Activated CD8-positive, alpha-beta T cell treated with anti-CD3 and anti-CD28 coated beads for 36 hours (primary cell): Measurements from ENCODE around the gene HIF1AN. TPM values are rescaled to one million over a fixed set of nuclear protein-coding genes. Genes with fewer than 3 reads are reported as not detected.
"Not testable (repeated sequence)": the region's sequence is repeated elsewhere in the genome, so short reads cannot be mapped to it uniquely, and the experiment has no call there.

Source experiments
- ATAC-seq: fragments of 200-7000 bp; cut with Tn5 transposase; one replicate; pipeline ENCODE4 v1.10.0; 2021; ENCODE audit warnings: mild to moderate bottlenecking, moderate library complexity
- CTCF ChIA-PET: fragments of 350-600 bp; sonication (Branson Sonifier 250); formaldehyde crosslinking; loops from one replicate; lab custom pipeline; 2021; ENCODE audit warnings: antibody characterized with exemption; lab: Charles Lee
- POLR2A ChIA-PET: fragments of 350-600 bp; sonication (Branson Sonifier 250); formaldehyde crosslinking; loops from one replicate; lab custom pipeline; 2021; ENCODE audit warnings: antibody characterized with exemption; lab: Charles Lee
- DNase-seq: peaks from one replicate; pipeline ENCODE4 v3.0.0-alpha.2; 2020
- H3K27ac Mint-ChIP-seq: one replicate; pipeline ENCODE4 v1.8.0; 2021; ENCODE audit warnings: mild to moderate bottlenecking, mixed read lengths
- H3K27me3 Mint-ChIP-seq: one replicate; pipeline ENCODE4 v1.8.0; 2021; ENCODE audit warnings: mixed read lengths
- H3K36me3 Mint-ChIP-seq: one replicate; pipeline ENCODE4 v1.8.0; 2021; ENCODE audit warnings: low read depth, mixed read lengths
- H3K4me1 Mint-ChIP-seq: one replicate; pipeline ENCODE4 v1.8.0; 2021; ENCODE audit warnings: low read depth, mixed read lengths
- H3K4me3 Mint-ChIP-seq: one replicate; pipeline ENCODE4 v1.8.0; 2021; ENCODE audit warnings: mild to moderate bottlenecking, moderate library complexity, mixed read lengths
- H3K9me3 Mint-ChIP-seq: one replicate; pipeline ENCODE4 v1.8.0; 2021; ENCODE audit warnings: mixed read lengths
- intact Hi-C: fragments of 100-400 bp; cut with micrococcal nuclease; formaldehyde crosslinking; loops from one replicate; pipeline ENCODE4 v1.10.0; 2022
- total RNA-seq, 2 experiments: library from RNA; stranded (reverse); gene quantifications; one replicate each; pipeline ENCODE4 v1.2.3, GENCODE V29; 2021
- TF ChIP-seq, protein P1 (sequence below): fragments of 200-600 bp; IDR thresholded peaks from one replicate; pipeline ENCODE4 v1.8.0; 2022; ENCODE audit warnings: antibody characterized with exemption, mild to moderate bottlenecking

HIF1AN gene
- total RNA-seq, 2 experiments from 2014 or later, result 35.3 to 36.5 TPM

DNA sequence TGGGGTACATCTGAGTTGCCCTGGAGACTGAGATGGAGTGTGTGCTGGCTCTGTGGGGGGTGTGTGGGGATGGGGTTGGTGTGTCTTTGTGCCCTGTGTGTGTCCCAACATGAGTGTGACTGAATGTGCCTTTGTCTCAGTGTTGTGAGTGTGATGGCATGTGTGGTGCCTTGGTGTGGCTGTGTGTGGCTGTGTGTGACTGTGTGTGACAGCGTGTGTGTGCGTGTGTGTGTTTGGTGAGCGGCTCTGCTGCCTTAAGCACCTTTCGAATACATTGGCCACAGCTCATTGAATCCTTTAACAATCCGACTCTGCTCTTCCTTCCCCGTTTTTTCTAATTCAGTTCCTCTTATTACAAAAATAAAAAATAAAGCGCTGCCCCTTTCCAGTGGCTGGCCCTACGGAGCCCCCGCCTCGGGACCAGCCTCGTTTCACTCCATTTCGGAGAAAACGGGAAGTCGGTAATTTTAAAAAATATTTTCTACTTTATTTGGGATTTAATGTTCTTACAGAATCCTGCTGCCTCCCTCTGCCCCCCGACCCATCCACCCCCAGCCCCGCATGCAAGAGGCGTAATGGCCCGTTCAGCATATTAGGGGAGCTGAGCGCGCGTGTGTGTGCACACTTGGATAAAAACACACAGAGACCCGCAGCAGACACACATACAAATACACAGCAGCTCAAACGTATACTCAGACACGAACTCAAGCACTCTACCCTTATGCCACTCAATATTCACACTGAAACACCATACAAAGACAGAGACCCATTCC lies 35.5 kb downstream of the HIF1AN start:
- ChIA-PET CTCF (interaction anchor here (1.2 kb wide), 1 partner anchor 14 kb away, joined by 3 read pairs; no protein-coding TSS in a partner anchor), POLR2A (no interaction called here)
- Mint-ChIP-seq H3K9me3 (no peaks in the 10 kb centered on the region), H3K27me3 (peaks cover 28% of the 10 kb centered on the region), H3K4me1 (no peaks in the 10 kb centered on the region), H3K36me3 (no peaks in the 10 kb centered on the region), H3K4me3 (no peak overlapping the region), H3K27ac (no peak overlapping the region)
- no peak for ATAC-seq
- no peak for DNase-seq
- TF ChIP-seq, protein P1, sequence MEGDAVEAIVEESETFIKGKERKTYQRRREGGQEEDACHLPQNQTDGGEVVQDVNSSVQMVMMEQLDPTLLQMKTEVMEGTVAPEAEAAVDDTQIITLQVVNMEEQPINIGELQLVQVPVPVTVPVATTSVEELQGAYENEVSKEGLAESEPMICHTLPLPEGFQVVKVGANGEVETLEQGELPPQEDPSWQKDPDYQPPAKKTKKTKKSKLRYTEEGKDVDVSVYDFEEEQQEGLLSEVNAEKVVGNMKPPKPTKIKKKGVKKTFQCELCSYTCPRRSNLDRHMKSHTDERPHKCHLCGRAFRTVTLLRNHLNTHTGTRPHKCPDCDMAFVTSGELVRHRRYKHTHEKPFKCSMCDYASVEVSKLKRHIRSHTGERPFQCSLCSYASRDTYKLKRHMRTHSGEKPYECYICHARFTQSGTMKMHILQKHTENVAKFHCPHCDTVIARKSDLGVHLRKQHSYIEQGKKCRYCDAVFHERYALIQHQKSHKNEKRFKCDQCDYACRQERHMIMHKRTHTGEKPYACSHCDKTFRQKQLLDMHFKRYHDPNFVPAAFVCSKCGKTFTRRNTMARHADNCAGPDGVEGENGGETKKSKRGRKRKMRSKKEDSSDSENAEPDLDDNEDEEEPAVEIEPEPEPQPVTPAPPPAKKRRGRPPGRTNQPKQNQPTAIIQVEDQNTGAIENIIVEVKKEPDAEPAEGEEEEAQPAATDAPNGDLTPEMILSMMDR, result no peak
- intact Hi-C loops, result no loop called here

DNA sequence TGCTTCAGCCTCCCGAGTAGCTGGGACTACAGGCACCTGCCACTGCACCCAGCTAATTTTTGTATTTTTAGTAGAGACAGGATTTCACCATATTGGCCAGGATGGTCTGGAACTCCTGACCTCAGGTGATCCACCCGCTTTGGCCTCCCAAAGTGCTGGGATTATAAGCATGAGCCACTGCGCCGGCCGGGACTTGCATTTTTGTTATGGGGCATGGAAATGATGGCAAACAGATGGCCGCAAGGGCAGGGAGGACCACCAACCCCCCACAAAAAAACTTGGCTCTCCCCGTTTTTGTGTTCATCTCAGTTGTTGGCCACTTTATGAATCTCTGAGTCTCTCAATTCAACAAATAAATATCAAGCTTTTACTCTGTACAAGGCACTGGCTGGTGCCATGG lies 39.4 kb downstream of the HIF1AN start:
- H3K4me3 Mint-ChIP-seq, POLR2A ChIA-PET, H3K9me3 Mint-ChIP-seq, H3K27ac Mint-ChIP-seq, H3K4me1 Mint-ChIP-seq, DNase-seq, ATAC-seq, intact Hi-C loops, H3K36me3 Mint-ChIP-seq: not testable (repeated sequence)
- CTCF ChIA-PET, result interaction anchor here (1.0 kb wide), 1 partner anchor 13 kb away, joined by 3 read pairs; no protein-coding TSS in a partner anchor
- H3K27me3 Mint-ChIP-seq, result peaks cover 14% of the 10 kb centered on the region

DNA sequence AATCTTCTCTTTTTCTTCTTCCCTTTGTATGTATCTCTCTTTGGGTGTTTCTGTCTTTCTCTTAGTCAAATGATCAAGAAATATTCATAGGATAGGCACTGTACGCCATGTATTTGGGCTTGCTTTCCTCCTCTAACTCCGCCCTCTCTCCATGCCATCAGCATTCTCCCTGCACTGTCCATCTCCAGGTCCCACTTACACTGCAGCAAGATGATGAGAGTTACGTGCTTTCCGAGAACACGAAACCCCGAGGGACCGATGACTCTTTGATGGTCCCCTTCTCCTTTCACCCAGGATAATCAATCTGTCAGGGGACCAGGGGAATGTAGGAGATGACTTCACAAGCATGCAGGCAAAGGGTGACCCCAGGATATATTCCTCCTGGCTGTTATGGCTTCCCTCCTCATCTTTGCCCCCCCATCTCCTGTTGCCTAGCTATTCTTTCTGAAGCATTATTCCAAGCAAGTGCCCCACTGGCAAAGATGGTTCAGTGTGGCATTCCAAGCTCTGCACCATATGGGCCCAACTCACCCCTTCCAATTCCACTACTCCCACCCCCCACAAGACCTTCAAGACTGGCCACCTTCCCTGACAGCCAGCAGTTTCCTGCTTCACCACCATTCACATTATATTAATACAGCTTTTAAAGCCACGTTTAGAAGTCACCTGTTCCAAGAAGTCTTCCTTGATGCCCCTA lies 40.0 kb downstream of the HIF1AN start:
- Mint-ChIP-seq H3K27me3 (peaks cover 14% of the 10 kb centered on the region), H3K9me3 (no peaks in the 10 kb centered on the region), H3K4me3 (no peak overlapping the region), H3K27ac (no peak overlapping the region), H3K4me1 (no peaks in the 10 kb centered on the region), H3K36me3 (no peaks in the 10 kb centered on the region)
- ATAC-seq, result no peak
- intact Hi-C loops, result no loop called here
- DNase-seq, result no peak
- TF ChIP-seq, protein P1, result no peak
- POLR2A ChIA-PET, result no interaction called here
- CTCF ChIA-PET, result no interaction called here

DNA sequence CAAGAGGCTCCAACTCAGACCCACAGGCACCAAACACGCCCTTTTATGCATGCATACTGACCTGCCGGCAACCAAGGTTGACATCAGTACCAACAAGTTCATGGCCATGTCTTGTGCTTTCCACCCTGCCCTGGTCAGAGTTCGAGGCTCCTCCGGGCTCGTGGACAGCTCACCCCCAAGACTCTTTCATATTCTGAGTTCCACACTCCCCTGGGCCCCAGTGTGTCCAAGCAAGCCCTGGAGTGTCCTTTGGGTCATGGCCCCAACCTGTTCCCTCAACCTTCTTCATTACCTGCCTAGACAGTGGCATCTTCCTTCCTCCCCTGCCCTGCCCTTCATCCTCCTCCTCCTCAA lies 40.5 kb downstream of the HIF1AN start:
- TF ChIP-seq, protein P1, result no peak
- ATAC-seq (no peak), DNase-seq (no peak)
- Mint-ChIP-seq H3K4me1 (no peaks in the 10 kb centered on the region), H3K9me3 (no peaks in the 10 kb centered on the region), H3K27ac (no peak overlapping the region), H3K27me3 (peaks cover 14% of the 10 kb centered on the region), H3K4me3 (no peak overlapping the region), H3K36me3 (no peaks in the 10 kb centered on the region)
- intact Hi-C loops, result no loop called here
- ChIA-PET CTCF (no interaction called here), POLR2A (no interaction called here)

DNA sequence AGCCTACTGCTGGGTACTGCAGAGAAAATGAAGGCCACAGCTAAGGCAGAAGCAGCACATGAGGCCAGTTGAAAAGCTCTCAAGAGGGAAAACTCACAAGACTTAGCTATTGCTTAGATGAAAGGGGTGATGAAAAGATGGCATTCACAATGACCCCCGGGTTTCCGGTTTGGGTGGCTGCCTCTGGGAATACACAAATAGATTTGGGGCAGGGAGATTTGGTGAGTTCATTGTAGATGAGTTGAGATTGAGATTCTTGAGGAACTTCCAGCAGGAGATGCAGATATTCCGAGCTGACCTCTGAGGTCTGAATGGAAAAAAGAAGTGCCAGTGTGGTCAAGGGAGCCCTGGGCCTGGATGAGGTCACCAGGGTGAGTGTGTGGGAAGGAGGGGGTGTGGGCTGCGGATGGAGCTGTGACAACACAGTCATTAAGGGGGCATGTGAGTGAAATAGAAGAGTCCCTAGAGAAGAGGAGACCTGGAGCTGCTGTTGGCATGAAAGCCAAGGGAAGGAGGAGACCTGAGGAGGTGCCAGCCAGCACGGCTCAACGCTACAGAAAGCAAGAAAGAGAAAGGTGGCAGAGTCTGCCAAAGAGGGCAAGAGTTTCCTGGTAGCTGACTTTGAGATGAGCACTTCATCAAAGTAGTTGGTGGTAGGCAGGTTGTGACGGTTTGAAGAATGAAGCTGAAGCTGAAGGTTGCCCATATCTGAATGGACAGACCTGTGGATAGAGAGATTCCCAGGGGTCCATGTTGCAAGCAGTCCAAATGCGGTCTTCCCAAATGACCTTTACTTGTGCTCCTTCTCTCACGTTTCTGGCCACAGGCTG lies 43.7 kb downstream of the HIF1AN start:
- intact Hi-C loops, result no loop called here
- POLR2A ChIA-PET, result interaction anchor here (1.1 kb wide), 1 partner anchor 37 kb away, joined by 3 read pairs; no protein-coding TSS in a partner anchor

More for the DNA sequence above, 43.7 kb downstream of the HIF1AN start:
- Mint-ChIP-seq H3K4me1 (no peaks in the 10 kb centered on the region), H3K9me3 (no peaks in the 10 kb centered on the region), H3K27ac (no peak overlapping the region), H3K27me3 (peaks cover 8% of the 10 kb centered on the region), H3K36me3 (no peaks in the 10 kb centered on the region), H3K4me3 (no peak overlapping the region)
- CTCF ChIA-PET, result interaction anchor here (0.6 to 1.3 kb wide), 3 partner anchors 9 to 164 kb away, joined by 3 to 4 read pairs (median 3); no protein-coding TSS in a partner anchor
- ATAC-seq, result no peak
- DNase-seq, result no peak
- TF ChIP-seq, protein P1, result no peak
